ENCODE measurements around the gene DAG1.

The DAG1 gene

GRCh38 chr3:49554633-49555265, 84.7 kb downstream of the DAG1 start:
- DNase-seq (ENCODE audit: low read depth), result no peak

GRCh38 chr3:49556500-49557275, 86.6 kb downstream of the DAG1 start:
- no peak for DNase-seq (ENCODE audit: low read depth)

GRCh38 chr3:49563040-49563578, 93.0 kb downstream of the DAG1 start:
- DNase-seq (ENCODE audit: low read depth), result no peak

- DNase-seq (ENCODE audit: low read depth), result no peak
Observed at GRCh38 chr3:49563766-49564165, 93.7 kb downstream of the DAG1 start.

- no peak for DNase-seq (ENCODE audit: low read depth)
Observed at GRCh38 chr3:49566312-49566711, 96.2 kb downstream of the DAG1 start.

GRCh38 chr3:49567406-49567805, 97.3 kb downstream of the DAG1 start:
- DNase-seq (ENCODE audit: low read depth), result no peak

GRCh38 chr3:49568965-49569364, 98.9 kb downstream of the DAG1 start:
- DNase-seq (ENCODE audit: low read depth), result no peak

GRCh38 chr3:49570028-49570654, 100.1 kb downstream of the DAG1 start:
- DNase-seq (ENCODE audit: low read depth), result no peak

GRCh38 chr3:49582177-49582576, 112.1 kb downstream of the DAG1 start:
- DNase-seq (ENCODE audit: low read depth), result no peak
